Panc1 (cell line): ENCODE data around the gene ACP4. TPM values are rescaled to one million over a fixed set of nuclear protein-coding genes. Genes with fewer than 3 reads are reported as not detected.

Source experiments
- ATAC-seq: fragments of 200-7000 bp; cut with Tn5 transposase; 2 replicates; pipeline ENCODE4 v1.9.1; 2020; ENCODE audit warnings: mild to moderate bottlenecking, moderate library complexity
- BruUV-seq: library from RNA; stranded (reverse); fragments of 400-500 nt; replicated peaks from 2 replicates; lab custom pipeline; 2021; lab: Mats Ljungman, UMichigan
- CTCF ChIA-PET: fragments of 300-600 bp; sonication (Branson Sonifier 250); formaldehyde crosslinking; loops from one replicate; lab custom pipeline; 2022; ENCODE audit warnings: antibody characterized with exemption; lab: Charles Lee
- POLR2A ChIA-PET: fragments of 300-600 bp; sonication (Branson Sonifier 250); formaldehyde crosslinking; loops from one replicate; lab custom pipeline; 2022; ENCODE audit warnings: antibody characterized with exemption; lab: Charles Lee
- DNase-seq: peaks from one replicate; pipeline ENCODE4 v3.0.0-alpha.2; 2010; ENCODE audit warnings: low read depth, low spot score
- H3K27ac ChIP-seq: 2 replicates; pipeline ENCODE4 v1.5.1; 2011; ENCODE audit warnings: mild to moderate bottlenecking, low read length, inconsistent platforms
- H3K27me3 ChIP-seq: fragments of 200-500 bp; sonication (Bioruptor generic); 2 replicates; pipeline ENCODE4 v1.6.0; 2014; ENCODE audit warnings: low read length, inconsistent platforms; ENCODE audit not compliant: control insufficient read depth, insufficient read depth
- H3K36me3 ChIP-seq: fragments of 200-500 bp; sonication (Bioruptor generic); 2 replicates; pipeline ENCODE4 v1.5.1; 2014; ENCODE audit warnings: inconsistent platforms, mild to moderate bottlenecking, low read length, moderate library complexity; ENCODE audit not compliant: control insufficient read depth, insufficient read depth
- H3K4me1 ChIP-seq: 2 replicates; pipeline ENCODE4 v1.5.1; 2011; ENCODE audit warnings: inconsistent platforms, mild to moderate bottlenecking, low read length, moderate library complexity; ENCODE audit not compliant: control insufficient read depth, insufficient read depth
- H3K4me3 ChIP-seq, 2 experiments: 2 replicates each; pipeline ENCODE4 v1.5.1; 2011 to 2012; ENCODE audit warnings: low read depth in 2 of 2, low read length in 2 of 2, mild to moderate bottlenecking in 2 of 2, inconsistent platforms in 1 of 2, moderate library complexity in 1 of 2
- H3K9me3 ChIP-seq: fragments of 200-500 bp; sonication (Bioruptor generic); 2 replicates; pipeline ENCODE4 v1.5.1; 2014; ENCODE audit warnings: low read depth, mild to moderate bottlenecking, inconsistent platforms, low read length, moderate library complexity; ENCODE audit not compliant: control insufficient read depth, insufficient read depth
- CTCF ChIP-seq: fragments of 450-650 bp; IDR thresholded peaks from 2 replicates; pipeline ENCODE4 v1.5.1; 2017; ENCODE audit warnings: mild to moderate bottlenecking
- POLR2AphosphoS5 ChIP-seq: IDR thresholded peaks from 2 replicates; pipeline ENCODE4 v1.6.1; 2012; ENCODE audit warnings: mild to moderate bottlenecking, low read depth, low read length, moderate library complexity
- SIN3A ChIP-seq: IDR thresholded peaks from 2 replicates; pipeline ENCODE4 v1.6.1; 2012; ENCODE audit warnings: low read depth, mild to moderate bottlenecking, low read length, moderate library complexity, borderline replicate concordance; ENCODE audit not compliant: insufficient read depth
- TCF7L2 ChIP-seq: IDR thresholded peaks from 2 replicates; pipeline ENCODE4 v1.6.1; 2011; ENCODE audit warnings: mild to moderate bottlenecking, low read depth, low read length, inconsistent platforms
- in situ Hi-C: cut with HindIII; loops from 2 replicates; pipeline ENCODE4 v1.10.0; 2016; ENCODE audit warnings: low sequenced_read_pairs, low pct_unique_long_range_greater_than_20kb
- intact Hi-C: fragments of 100-400 bp; cut with micrococcal nuclease; formaldehyde crosslinking; loops from one replicate; pipeline ENCODE4 v1.10.0; 2022; ENCODE audit not compliant: unreplicated experiment
- total RNA-seq: library from RNA; stranded (reverse); gene quantifications from one replicate; pipeline ENCODE4 v1.2.1, GENCODE V29; 2021; ENCODE audit not compliant: unreplicated experiment
- TF ChIP-seq, protein P1 (sequence below), 2 experiments: IDR thresholded peaks; 2 replicates each; pipeline ENCODE4 v1.6.1; 2011 to 2012; ENCODE audit warnings: low read depth in 2 of 2, control low read depth in 1 of 2, low read length in 1 of 2, mild to moderate bottlenecking in 1 of 2, moderate library complexity in 1 of 2; ENCODE audit not compliant: insufficient read depth in 1 of 2

ACP4 gene
- total RNA-seq, 1 experiment from 2014 or later = not detected

DNA sequence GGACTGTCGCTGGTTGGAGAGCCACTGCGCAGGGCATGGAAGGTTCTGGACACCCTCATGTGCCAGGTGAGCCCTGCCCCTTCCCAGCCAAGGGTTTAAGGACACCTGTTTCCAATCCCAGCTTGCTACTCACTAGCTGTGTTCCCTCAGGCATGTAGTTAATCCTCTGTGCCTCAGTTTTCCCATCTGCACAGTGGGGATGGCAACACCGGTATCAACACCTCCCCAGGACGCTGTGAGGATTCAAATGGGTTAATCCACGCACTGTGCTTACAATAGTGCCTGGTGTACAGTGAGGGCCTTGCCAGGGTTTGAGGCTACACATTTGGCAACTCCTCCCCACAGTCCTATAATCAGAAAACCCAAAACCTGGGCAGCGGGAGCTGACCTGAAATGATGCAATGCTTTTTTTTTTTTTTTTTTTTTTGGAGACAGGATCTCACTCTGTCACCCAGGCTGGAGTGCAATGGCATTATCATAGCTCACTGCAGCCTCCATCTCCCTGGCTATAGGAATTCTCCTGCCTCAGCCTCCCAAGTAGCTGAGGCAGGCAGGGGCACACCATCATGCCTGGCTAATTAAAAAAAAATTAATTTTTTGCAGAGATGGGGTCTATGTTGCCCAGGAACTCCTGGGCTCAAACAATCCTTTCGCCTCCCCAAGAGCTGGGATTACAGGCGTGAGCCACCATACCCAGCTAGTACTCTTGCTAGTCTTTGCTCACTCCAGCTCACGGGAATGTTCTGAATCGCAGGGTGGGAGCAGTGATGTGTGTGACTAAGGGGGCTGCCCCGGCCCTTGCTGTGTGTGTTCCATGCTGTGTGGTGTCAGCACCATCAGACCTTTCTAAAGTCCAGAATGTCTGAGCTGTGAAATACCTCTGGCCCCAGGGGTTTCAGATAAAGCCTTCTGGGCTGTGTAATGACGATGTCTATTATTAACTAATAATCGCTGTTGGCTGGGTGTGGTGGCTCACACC lies 2.3 kb downstream of the ACP4 start:
- ChIA-PET POLR2A (interaction anchor here (0.6 to 0.7 kb wide), 2 partner anchors 27 to 64 kb away, joined by 4 to 15 read pairs; no protein-coding TSS in a partner anchor), CTCF (no interaction called here)
- TF ChIP-seq POLR2AphosphoS5 = no peak
- TF ChIP-seq CTCF = no peak
- TF ChIP-seq TCF7L2 = no peak
- TF ChIP-seq, protein P1, sequence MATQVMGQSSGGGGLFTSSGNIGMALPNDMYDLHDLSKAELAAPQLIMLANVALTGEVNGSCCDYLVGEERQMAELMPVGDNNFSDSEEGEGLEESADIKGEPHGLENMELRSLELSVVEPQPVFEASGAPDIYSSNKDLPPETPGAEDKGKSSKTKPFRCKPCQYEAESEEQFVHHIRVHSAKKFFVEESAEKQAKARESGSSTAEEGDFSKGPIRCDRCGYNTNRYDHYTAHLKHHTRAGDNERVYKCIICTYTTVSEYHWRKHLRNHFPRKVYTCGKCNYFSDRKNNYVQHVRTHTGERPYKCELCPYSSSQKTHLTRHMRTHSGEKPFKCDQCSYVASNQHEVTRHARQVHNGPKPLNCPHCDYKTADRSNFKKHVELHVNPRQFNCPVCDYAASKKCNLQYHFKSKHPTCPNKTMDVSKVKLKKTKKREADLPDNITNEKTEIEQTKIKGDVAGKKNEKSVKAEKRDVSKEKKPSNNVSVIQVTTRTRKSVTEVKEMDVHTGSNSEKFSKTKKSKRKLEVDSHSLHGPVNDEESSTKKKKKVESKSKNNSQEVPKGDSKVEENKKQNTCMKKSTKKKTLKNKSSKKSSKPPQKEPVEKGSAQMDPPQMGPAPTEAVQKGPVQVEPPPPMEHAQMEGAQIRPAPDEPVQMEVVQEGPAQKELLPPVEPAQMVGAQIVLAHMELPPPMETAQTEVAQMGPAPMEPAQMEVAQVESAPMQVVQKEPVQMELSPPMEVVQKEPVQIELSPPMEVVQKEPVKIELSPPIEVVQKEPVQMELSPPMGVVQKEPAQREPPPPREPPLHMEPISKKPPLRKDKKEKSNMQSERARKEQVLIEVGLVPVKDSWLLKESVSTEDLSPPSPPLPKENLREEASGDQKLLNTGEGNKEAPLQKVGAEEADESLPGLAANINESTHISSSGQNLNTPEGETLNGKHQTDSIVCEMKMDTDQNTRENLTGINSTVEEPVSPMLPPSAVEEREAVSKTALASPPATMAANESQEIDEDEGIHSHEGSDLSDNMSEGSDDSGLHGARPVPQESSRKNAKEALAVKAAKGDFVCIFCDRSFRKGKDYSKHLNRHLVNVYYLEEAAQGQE (IDR thresholded peaks at IDR 0.05; ENCODE audit: insufficient read depth in 1 of 2, low read depth in 2 of 2, low read length in 1 of 2) = no peak
- TF ChIP-seq SIN3A = no peak
- no peak overlapping the region for H3K27ac ChIP-seq
- H3K36me3 ChIP-seq = no peaks in the 10 kb centered on the region
- in situ Hi-C loops (no loop called here), intact Hi-C loops (no loop called here)
- no peaks in the 10 kb centered on the region for H3K9me3 ChIP-seq
- no peak for DNase-seq
- no TSS peak for BruUV-seq
- H3K27me3 ChIP-seq = no peaks in the 10 kb centered on the region
- H3K4me3 ChIP-seq = no peak overlapping the region
- H3K4me1 ChIP-seq = no peaks in the 10 kb centered on the region
- ATAC-seq = no peak

DNA sequence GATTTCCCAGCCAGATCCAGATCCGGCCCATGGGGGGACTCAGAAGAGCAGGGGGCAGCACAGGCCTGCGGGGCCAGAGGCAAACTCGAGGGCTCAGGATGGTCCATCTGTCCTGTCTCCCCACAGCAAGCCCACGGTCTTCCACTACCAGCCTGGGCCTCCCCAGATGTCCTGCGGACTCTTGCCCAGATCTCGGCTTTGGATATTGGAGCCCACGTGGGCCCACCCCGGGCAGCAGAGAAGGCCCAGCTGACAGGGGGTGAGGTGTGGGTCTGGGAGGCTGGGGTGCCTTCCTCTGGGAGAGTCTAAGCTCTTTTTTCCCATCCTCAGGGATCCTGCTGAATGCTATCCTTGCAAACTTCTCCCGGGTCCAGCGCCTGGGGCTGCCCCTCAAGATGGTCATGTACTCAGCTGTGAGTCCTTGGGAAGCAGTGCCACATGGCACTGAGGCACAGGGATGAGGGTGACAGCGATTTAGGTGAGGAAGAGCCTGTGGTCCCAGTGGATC lies 3.4 kb downstream of the ACP4 start:
- no peaks in the 10 kb centered on the region for H3K36me3 ChIP-seq
- no peak for ATAC-seq
- no peaks in the 10 kb centered on the region for H3K9me3 ChIP-seq
- POLR2A ChIA-PET = no interaction called here
- intact Hi-C loops (no loop called here), in situ Hi-C loops (no loop called here)
- H3K27ac ChIP-seq = no peak overlapping the region
- CTCF ChIA-PET = interaction anchor here (2.0 kb wide), 1 partner anchor 128 kb away, joined by 4 read pairs; no protein-coding TSS in a partner anchor
- DNase-seq = no peak
- no peak overlapping the region for H3K4me3 ChIP-seq
- no TSS peak for BruUV-seq
- no peak for TF ChIP-seq CTCF
- TF ChIP-seq, protein P1 (IDR thresholded peaks at IDR 0.05; ENCODE audit: insufficient read depth in 1 of 2, low read depth in 2 of 2, low read length in 1 of 2) = no peak
- no peak for TF ChIP-seq SIN3A
- no peak for TF ChIP-seq POLR2AphosphoS5
- TF ChIP-seq TCF7L2 = no peak
- no peaks in the 10 kb centered on the region for H3K4me1 ChIP-seq
- H3K27me3 ChIP-seq = no peaks in the 10 kb centered on the region
